GM18519 (cell line): ENCODE data around the gene GNAT3.

Experiments used
- ATAC-seq: cut with Tn5 transposase; IDR thresholded peaks from one replicate; pipeline ENCODE4 v1.9.1; 2021; ENCODE audit warnings: mild to moderate bottlenecking, moderate library complexity; ENCODE audit not compliant: unreplicated experiment, low FRiP score

The GNAT3 gene

GRCh38 chr7:80428161-80429054 is 83.5 kb downstream of the GNAT3 start:
- ATAC-seq = peak; percentile 72

- no peak for ATAC-seq
These were observed 84.6 kb downstream of the GNAT3 start for GRCh38 chr7:80427218-80427617.

DNA sequence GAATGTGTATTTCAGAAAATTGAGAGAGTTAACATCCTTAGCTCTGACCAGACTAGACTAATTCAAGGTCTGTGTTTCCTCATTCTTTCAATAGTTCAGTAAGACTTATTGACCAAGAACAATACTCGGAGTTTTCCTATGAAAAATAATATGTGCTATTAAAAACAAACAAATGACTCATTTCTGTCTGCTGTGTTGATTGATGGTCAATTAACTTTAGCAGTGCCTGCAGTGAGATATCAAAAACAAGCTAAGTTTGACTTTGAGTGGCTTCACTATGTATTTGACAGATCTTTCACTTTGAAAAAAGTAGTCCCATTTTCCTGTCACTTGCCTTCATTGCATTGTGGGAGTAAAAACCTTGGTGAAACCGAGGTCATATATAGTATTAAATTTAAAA is 91.0 kb downstream of the GNAT3 start:
- no peak for ATAC-seq

DNA sequence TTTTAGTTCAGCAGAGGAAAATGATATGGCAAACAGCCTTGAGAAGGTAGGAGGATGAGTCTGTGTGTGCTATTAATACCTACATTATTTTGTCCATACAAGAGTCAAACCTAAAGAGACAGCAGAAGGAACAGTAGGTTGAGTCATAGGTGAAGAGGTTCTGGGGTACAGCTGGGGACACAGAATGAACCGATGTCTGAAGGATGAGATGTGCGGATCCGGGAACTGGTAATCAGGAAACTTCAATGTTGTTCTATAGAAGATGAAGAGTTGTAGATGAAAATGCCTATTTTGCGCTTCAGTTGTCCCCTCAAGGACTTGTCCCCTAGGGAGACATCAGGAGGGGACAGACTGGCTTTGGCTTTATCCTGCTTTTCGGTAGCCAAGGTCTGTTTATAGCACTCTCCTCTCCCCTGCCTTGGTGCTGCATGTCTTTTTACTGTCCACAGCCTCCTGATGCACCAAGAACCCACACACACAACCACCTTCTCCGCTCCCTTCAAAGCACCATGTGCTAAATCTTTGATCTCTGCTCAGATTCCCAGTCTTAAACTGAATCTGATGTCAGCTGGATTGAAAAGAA is 94.6 kb downstream of the GNAT3 start:
- no peak for ATAC-seq

DNA sequence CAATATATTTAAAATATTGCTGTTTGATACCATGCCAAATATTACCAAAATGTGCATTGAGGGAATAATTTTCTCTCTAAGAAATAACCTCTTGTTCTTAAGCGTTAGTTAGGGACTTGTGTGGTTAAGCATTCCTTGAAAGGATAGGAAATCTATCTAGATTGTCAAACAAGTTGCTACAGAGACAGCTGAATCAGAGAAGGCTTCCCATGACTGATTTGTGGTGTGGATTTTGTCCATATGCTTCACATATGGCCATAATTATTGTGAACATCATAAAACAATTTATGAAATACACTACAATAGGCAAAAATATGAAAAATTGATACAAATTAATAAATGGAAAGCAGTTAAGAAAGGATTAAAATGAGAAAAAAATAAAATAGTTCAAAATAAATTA is 96.3 kb downstream of the GNAT3 start:
- no peak for ATAC-seq

DNA sequence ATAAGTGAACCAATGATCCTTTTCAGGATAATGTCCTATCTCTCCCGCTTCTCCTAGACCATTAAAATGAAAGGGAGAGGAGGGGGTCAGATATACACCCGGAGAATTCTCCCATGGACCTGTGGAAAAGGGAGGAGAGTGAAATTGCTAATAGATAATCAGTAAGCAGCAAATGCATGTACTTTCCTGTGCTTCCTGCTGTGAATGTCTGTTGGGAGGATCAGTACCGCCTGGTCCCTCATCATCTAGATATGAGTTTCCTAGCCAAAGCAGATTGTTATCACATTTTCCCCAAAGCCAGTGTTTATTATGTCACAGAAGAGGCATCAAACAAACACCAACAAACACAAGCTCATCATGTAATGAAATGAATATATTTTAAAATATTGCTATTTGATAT is 96.8 kb downstream of the GNAT3 start:
- no peak for ATAC-seq

DNA sequence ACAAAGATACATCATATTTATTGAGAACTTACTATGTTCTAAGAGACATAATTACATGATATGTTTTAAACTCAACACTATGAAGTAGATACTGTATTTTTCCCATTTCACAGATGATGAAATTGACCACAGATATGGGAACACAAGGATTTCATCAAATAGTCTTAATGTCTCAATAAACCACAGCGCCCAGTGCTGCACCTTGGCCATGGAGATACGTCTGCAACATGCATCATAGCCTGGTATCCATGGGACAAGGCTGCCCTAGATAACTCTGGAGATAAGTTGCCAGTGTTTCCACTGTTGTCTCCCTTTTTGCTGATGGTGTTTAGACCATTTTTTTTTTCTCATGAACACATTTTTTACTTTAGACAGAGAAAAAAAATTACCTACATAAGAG is 97.5 kb downstream of the GNAT3 start:
- no peak for ATAC-seq

DNA sequence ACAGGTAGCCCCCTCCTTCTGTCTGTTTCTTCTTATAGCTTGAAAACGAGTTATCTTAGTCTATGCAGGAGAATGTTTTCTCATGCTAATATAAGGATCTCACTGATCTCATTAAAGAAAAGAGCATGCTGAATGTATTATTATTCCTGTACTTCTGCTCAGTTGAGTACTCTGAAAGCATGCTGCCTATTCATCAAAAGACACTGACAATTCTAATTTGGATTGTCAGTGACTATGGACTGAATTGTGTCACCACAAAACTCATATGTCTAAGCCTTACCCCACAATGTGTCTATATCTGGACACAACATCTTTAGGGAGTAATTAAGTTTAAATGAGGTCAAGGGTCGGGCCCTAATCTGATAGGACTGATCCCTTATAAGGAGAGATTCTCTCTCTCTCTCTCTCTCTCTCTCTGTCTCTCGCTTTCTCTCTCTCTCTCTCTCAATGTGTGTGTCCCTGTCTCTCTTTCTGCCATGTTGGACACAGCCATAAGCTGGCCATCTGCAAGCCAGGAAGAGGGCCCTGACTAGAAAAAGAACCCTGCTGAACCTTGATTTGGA is 98.4 kb downstream of the GNAT3 start:
- ATAC-seq = no peak

GRCh38 chr7:80412842-80413241 is 99.0 kb downstream of the GNAT3 start:
- ATAC-seq = no peak

GRCh38 chr7:80411621-80412020 is 100.2 kb downstream of the GNAT3 start:
- ATAC-seq = no peak

GRCh38 chr7:80410081-80410480 is 101.8 kb downstream of the GNAT3 start:
- no peak for ATAC-seq
